Stimulated activated CD4-positive, alpha-beta T cell treated with anti-CD3 and anti-CD28 coated beads, Interleukin-12 subunit alpha, Interleukin-12 subunit beta, amount 100 ng/mL, for 4 hours (primary cell): ENCODE results near the gene CABP2.
"Not testable (repeated sequence)": the region's sequence is repeated elsewhere in the genome, so short reads cannot be mapped to it uniquely, and the experiment has no call there.

Source experiments
- DNase-seq: peaks from one replicate; pipeline ENCODE4 v3.0.0-alpha.2; 2020

CABP2 gene

GRCh38 chr11:67492801-67493547 lies 30.3 kb downstream of the CABP2 start:
- DNase-seq: no peak

GRCh38 chr11:67492069-67492727 lies 31.0 kb downstream of the CABP2 start:
- no peak for DNase-seq

DNA sequence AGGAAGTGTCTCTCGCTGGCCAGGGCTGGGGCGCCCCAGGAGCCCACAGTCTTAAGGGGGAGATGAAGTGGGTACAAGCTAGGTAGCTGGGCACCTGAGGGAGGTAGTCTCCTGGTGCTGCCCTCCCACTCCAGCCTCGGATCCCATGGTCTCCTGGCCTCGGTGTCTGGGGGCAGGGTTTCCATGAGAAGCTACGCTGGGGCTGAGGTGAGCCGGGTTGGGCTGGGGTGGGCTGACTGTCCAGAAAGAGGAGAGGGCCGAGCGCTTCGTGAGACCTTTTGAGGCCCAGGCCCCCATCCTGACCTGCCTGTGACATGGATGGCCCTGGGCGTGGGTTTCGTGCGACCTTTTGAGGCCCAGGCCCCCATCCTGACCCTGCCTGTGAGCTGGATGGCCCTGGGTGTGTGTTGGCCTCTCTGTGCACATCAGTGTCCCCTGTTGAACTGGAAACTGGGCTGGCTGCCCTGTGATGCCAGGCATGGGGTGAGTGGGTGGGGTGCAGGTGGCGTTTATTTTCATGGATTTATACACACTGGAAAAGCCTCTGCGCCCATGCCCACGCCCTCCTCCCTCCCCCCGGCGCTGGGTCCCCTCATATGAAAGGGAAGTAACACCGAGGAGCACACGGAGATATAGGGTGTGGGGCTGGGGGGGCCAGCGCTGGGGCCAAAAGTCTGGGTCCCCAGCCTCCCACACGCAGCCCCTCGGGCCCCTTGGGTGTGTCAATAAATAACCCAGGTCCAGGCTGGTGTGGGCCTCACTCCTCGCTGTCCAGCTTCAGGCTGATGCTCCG lies 31.8 kb downstream of the CABP2 start:
- DNase-seq: no peak

DNA sequence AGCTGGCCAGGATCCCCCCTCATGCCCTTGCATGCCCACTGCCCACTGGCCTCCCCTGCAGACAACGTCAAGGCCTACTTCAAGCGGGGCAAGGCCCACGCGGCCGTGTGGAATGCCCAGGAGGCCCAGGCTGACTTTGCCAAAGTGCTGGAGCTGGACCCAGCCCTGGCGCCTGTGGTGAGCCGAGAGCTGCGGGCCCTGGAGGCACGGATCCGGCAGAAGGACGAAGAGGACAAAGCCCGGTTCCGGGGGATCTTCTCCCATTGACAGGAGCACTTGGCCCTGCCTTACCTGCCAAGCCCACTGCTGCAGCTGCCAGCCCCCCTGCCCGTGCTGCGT lies 32.5 kb downstream of the CABP2 start:
- DNase-seq: no peak

DNA sequence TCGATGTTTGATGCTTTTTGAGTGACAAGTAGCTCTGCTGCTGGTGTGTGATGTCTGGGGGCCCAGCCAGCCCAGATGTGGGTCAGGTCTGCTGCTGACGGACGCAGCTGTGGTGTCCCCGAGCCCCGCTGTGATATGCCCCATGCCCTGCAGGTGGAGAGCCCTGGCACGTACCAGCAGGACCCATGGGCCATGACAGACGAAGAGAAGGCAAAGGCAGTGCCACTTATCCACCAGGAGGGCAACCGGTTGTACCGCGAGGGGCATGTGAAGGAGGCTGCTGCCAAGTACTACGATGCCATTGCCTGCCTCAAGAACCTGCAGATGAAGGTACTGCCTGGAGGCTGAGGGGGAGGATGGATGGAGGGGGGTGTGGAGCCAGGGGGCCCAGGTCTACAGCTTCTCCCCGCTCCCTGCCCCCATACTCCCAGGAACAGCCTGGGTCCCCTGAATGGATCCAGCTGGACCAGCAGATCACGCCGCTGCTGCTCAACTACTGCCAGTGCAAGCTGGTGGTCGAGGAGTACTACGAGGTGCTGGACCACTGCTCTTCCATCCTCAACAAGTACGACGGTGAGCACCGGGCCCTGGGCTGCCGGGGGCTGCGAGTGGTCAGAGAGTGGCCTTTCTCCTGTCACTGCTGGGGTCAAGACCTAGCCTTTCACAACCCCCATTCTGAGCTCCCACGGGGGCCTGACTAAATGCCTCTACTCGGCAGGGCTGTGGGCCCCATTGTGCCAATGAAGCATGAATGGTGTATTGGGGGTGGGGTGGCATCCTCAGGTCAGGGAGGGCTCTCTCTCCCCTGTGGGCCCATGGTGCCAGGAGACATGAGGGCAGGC lies 33.1 kb downstream of the CABP2 start:
- no peak for DNase-seq

- DNase-seq: no peak
Observed at GRCh38 chr11:67489203-67489884, 33.9 kb downstream of the CABP2 start.

GRCh38 chr11:67486481-67487195 lies 36.6 kb downstream of the CABP2 start:
- DNase-seq: no peak

DNA sequence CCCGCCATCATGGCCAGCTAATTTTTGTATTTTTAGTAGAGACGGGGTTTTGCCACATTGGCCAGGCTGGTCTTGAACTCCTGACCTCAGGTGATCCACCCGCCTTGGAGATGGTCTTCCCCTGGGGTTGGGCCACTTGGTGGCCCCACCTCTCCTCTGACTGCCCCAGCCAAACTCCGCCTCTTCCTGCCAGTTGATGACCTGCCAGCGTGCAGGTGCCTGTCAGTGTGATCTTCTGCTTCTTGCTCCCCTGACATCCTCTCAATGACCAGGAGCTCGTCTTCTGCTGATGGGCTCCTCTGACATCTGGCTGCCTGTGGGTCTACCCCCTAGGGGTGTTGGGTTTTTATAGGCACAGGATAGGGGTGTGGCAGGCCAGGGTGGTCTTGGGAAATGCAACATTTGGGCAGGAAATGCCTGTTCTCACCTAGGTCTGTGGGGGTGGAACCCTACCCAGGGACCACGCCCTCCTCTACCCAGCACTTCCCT lies 37.3 kb downstream of the CABP2 start:
- not testable (repeated sequence) for DNase-seq

DNA sequence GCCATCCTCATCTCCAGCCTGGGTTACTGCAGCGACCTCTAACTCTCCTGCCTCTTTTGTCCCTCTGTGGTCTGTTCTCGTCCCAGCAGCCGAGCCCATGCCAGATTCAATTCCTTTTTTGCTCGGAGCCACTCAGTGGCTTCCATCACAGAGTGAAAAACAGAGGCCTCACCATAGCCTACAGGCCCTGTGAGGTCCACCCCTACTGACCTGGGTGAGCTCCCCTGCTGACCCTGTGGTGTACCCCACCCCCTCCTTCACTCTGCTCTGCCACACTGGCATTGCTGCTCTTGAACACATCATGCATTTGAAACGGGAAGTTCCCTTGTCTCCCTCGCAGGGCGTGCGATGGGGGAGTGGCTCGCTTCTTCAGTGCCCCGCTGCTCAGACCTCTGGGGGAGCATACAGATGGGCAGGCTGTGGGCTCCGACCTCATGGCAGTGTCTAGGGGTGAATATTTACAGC lies 38.4 kb downstream of the CABP2 start:
- DNase-seq: peak; percentile 63

GRCh38 chr11:67483831-67484665 lies 39.2 kb downstream of the CABP2 start:
- no peak for DNase-seq

DNA sequence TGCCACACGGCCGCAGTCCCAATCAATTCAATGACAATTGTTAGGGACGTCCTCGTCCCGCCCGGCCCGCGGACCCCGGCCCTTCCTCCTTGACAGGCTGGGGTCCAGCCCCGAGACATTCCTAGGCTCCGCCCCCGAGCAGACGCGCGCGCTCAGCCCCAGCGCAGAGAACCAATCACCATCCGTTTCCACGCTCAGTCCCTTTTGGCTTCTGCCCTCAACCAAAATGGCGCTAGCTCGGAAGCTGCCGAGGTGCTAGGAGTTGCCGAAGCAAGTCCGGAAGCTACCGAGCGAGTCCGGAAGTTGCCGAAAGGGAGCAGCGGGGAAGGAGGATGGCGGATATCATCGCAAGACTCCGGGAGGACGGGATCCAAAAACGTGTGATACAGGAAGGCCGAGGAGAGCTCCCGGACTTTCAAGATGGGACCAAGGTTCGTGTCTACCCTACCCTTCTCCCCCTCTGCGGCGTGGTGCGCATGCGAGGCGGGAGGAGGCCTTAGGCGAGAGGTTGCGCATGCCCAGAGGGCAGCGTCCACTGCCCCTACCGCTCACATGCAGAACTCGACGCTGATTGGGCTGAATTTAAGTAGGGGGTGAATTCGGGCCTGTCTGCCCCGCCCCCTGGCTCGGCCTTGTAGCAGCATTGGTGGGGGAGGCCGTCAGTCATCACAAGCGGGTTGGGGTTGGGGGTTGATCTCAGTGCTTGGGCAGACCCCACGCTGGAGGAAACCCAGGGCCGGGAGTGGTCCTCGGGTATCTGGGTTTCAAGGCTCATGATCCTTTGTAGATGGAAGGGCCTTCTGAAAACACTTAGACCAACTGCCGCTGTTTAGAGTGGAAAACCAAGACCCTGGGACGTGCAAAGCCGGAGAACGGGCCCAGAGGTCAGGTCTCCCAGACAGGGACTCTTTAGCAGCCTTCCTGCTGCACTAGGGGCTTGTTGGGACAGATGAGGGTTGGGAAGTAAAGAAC lies 40.1 kb downstream of the CABP2 start, which contains the start of gene AIP:
Gene AIP (plus strand): TSS at position 200 of the 972 bp plus-strand sequence. CDS start 133 bp downstream, at position 333.
- DNase-seq: peak; percentile 97

DNA sequence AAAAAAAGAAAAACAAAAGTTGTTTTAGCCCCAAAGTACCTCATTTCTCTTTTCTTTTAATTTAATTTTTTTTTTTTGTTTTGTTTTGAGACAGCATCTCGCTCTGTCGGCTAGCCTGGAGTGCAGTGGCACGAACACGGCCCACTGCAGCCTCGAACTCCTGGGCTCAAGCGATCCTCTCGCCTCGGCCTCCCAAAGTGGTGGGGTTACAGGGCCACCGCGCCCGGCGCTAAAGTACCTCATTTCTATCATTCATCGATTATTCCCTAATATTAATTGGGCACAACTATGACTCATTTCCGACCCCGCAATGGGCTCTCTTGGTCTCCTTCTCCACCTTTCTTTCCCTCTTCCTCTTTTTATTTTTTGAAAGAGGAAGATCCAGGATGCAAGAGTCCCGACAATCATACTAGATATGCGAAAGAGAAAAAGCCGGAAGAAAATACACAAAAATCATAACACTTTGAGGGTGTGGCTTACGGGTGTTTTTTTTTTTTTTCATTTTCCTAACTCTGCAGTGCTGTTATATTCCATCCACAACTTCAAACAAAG lies 40.9 kb downstream of the CABP2 start:
- no peak for DNase-seq

- not testable (repeated sequence) for DNase-seq
Observed at GRCh38 chr11:67477344-67478050, 45.7 kb downstream of the CABP2 start.

DNA sequence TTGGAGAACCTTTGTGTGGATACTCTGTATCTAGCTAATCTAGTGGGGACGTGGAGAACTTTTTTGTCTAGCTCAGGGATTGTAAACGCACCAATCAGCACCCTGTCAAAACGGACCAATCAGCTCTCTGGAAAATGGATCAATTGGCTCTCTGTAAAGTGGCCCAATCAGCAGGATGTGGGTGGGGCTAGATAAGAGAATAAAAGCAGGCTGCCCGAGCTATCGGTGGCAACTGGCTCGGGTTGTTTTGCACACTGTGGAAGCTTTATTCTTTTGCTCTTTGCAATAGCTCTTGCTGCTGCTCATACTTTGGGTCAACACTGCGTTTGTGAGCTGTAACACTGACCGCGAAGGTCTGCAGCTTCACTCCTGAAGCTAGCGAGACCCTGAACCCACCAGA lies 46.6 kb downstream of the CABP2 start:
- DNase-seq: not testable (repeated sequence)

DNA sequence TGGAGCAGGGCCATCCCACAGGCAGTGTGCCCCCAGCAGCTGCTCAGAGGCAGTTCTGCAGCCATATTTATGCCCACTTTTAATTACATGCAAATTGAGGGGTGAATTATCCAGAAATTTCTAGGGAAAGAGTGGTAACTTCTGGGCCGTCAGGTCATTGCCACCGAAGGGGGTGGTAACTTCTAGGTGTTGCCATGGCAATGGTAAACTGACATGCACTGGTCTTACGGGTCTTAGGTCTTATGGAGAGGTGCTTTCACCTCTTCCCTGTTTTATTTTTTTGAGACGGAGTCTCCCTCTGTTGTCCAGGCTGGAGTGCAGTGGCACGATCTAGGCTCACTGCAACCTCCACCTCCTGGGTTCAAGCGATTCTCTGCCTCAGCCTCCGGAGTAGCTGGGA lies 50.4 kb downstream of the CABP2 start:
- no peak for DNase-seq

DNA sequence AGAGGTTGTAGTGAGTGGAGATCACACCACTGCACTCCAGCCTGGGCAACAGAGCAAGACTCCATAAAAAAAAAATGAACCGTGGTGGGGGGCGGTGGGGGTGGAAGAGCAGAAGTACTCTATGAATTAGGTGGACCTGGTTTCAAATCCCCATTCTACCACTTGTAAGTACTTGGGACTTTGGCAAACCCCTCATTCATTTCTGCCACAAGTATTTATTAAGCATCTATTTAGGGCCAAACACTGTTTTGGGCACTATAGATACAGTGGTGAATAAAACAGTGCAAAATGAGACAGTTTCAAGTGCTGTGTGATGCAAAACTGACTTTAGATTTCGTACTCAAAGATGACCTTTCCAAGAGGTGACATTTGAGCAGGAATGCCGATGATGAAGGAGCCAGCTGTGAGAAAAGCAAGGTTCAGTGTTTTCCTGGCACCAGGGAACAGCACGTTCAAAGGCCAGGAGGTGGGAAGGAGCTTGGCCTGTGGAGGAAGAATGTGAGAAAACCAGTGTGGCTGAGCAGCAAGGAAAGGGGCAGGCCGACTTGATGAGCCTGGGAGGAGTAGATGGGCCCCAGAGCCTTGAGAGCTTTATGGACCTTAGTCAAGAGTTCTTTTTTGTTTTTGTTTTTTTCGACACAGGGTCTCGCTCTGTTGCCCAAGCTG lies 52.8 kb downstream of the CABP2 start:
- DNase-seq: no peak

DNA sequence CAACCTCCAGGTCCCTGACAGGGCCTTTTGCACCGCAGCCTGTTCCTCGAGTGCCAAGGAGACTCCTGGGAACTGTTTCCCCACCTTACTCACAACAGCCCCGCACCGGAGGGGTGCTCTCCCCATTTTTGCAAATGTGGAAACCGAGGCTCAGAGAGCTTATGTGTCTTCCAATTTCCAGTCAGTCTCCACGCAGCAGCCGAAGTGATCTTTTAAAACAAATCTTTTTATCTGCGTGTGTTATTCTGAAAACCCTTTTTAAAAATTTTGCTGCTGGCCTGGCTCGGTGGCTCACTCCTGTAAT lies 53.8 kb downstream of the CABP2 start:
- no peak for DNase-seq
